ENCODE measurements around the gene AVP.

- TF ChIP-seq CTCF (IDR thresholded peaks at IDR 0.05) (no peak), POLR2AphosphoS5 (IDR thresholded peaks at IDR 0.05) (no peak)
These were observed 44.4 kb downstream of the AVP start for GRCh38 chr20:3040086-3040485.
